Activated CD8-positive, alpha-beta T cell treated with anti-CD3 and anti-CD28 coated beads for 36 hours (primary cell): ENCODE data around the gene PITPNC1. TPM values are rescaled to one million over a fixed set of nuclear protein-coding genes. Genes with fewer than 3 reads are reported as not detected.
A peak's percentile ranks its signal among the peaks of the same experiment; 100 is the strongest.

Source experiments
- ATAC-seq: fragments of 200-7000 bp; cut with Tn5 transposase; one replicate; pipeline ENCODE4 v1.10.0; 2021; ENCODE audit warnings: mild to moderate bottlenecking, moderate library complexity
- CTCF ChIA-PET: fragments of 350-600 bp; sonication (Branson Sonifier 250); formaldehyde crosslinking; loops from one replicate; lab custom pipeline; 2021; ENCODE audit warnings: antibody characterized with exemption; lab: Charles Lee
- POLR2A ChIA-PET: fragments of 350-600 bp; sonication (Branson Sonifier 250); formaldehyde crosslinking; loops from one replicate; lab custom pipeline; 2021; ENCODE audit warnings: antibody characterized with exemption; lab: Charles Lee
- DNase-seq: peaks from one replicate; pipeline ENCODE4 v3.0.0-alpha.2; 2020
- H3K27ac Mint-ChIP-seq: one replicate; pipeline ENCODE4 v1.8.0; 2021; ENCODE audit warnings: mild to moderate bottlenecking, mixed read lengths
- H3K27me3 Mint-ChIP-seq: one replicate; pipeline ENCODE4 v1.8.0; 2021; ENCODE audit warnings: mixed read lengths
- H3K36me3 Mint-ChIP-seq: one replicate; pipeline ENCODE4 v1.8.0; 2021; ENCODE audit warnings: low read depth, mixed read lengths
- H3K4me1 Mint-ChIP-seq: one replicate; pipeline ENCODE4 v1.8.0; 2021; ENCODE audit warnings: low read depth, mixed read lengths
- H3K4me3 Mint-ChIP-seq: one replicate; pipeline ENCODE4 v1.8.0; 2021; ENCODE audit warnings: mild to moderate bottlenecking, moderate library complexity, mixed read lengths
- H3K9me3 Mint-ChIP-seq: one replicate; pipeline ENCODE4 v1.8.0; 2021; ENCODE audit warnings: mixed read lengths
- intact Hi-C: fragments of 100-400 bp; cut with micrococcal nuclease; formaldehyde crosslinking; loops from one replicate; pipeline ENCODE4 v1.10.0; 2022
- total RNA-seq, 2 experiments: library from RNA; stranded (reverse); gene quantifications; one replicate each; pipeline ENCODE4 v1.2.3, GENCODE V29; 2021
- TF ChIP-seq, protein P1 (sequence below): fragments of 200-600 bp; IDR thresholded peaks from one replicate; pipeline ENCODE4 v1.8.0; 2022; ENCODE audit warnings: antibody characterized with exemption, mild to moderate bottlenecking

The PITPNC1 gene
- total RNA-seq, 2 experiments from 2014 or later, result 51.8 to 56.3 TPM

DNA sequence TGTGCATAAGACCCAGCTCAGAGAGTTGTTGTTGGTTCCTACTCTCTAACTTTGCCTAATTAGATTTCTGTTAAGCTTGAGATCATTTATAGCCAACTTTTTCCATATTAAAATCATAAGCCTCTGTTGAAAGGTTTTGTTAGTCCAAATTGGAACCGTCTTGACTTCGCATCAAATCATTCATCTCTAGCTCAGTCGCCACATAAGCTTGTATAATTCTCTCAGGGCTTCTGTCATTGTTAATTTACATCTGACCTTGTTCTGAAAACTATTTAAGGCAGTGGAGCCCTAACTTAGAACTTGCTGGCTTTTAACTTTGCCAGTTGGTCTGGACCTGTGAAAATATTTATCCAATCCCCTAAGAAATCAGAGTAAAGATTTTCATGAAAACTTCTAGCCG is 107.2 kb downstream of the PITPNC1 start:
- H3K4me1 Mint-ChIP-seq, result peaks cover 80% of the 10 kb centered on the region
- intact Hi-C loops, result no loop called here
- no peaks in the 10 kb centered on the region for H3K27me3 Mint-ChIP-seq
- ChIA-PET CTCF (interaction anchor here (0.7 to 4.0 kb wide), 6 partner anchors 9 to 119 kb away, joined by 3 to 37 read pairs (median 4); partner anchors contain the start of gene PITPNC1), POLR2A (interaction anchor here (0.5 to 1.6 kb wide), 4 partner anchors 9 to 123 kb away, joined by 3 to 4 read pairs (median 4); no protein-coding TSS in a partner anchor)
- no peak overlapping the region for H3K4me3 Mint-ChIP-seq
- no peak for DNase-seq
- H3K9me3 Mint-ChIP-seq, result no peaks in the 10 kb centered on the region
- H3K27ac Mint-ChIP-seq, result peak overlapping the region; percentile 58
- TF ChIP-seq, protein P1, sequence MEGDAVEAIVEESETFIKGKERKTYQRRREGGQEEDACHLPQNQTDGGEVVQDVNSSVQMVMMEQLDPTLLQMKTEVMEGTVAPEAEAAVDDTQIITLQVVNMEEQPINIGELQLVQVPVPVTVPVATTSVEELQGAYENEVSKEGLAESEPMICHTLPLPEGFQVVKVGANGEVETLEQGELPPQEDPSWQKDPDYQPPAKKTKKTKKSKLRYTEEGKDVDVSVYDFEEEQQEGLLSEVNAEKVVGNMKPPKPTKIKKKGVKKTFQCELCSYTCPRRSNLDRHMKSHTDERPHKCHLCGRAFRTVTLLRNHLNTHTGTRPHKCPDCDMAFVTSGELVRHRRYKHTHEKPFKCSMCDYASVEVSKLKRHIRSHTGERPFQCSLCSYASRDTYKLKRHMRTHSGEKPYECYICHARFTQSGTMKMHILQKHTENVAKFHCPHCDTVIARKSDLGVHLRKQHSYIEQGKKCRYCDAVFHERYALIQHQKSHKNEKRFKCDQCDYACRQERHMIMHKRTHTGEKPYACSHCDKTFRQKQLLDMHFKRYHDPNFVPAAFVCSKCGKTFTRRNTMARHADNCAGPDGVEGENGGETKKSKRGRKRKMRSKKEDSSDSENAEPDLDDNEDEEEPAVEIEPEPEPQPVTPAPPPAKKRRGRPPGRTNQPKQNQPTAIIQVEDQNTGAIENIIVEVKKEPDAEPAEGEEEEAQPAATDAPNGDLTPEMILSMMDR, result no peak
- H3K36me3 Mint-ChIP-seq, result peaks cover 11% of the 10 kb centered on the region
- no peak for ATAC-seq

DNA sequence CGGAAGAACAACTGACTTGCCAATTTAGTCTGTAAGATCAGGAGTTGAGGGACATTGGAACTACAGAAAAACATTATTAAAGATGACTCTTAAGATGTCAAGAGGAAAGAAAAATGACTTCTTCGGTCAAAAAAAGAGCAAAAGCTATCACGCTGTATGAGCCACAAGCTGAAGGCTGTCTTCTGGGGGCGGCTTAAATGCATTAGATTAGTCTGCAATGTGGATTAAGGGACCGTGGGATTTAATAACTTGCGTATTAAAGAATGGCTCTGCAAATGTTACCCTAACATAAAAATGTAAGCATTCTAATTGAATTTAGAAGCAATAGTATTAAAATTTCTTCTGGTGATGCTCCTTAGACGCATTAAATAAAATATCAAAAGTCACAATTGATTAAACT is 108.6 kb downstream of the PITPNC1 start:
- ChIA-PET CTCF (interaction anchor here (0.6 to 1.0 kb wide), 2 partner anchors 10 to 42 kb away, joined by 3 read pairs; no protein-coding TSS in a partner anchor), POLR2A (interaction anchor here (1.1 kb wide), 1 partner anchor 45 kb away, joined by 3 read pairs; no protein-coding TSS in a partner anchor)
- no peaks in the 10 kb centered on the region for H3K27me3 Mint-ChIP-seq
- TF ChIP-seq, protein P1, result no peak
- DNase-seq (no peak), ATAC-seq (no peak)
- peaks cover 79% of the 10 kb centered on the region for H3K4me1 Mint-ChIP-seq
- no peak overlapping the region for H3K4me3 Mint-ChIP-seq
- no peak overlapping the region for H3K27ac Mint-ChIP-seq
- no peaks in the 10 kb centered on the region for H3K9me3 Mint-ChIP-seq
- intact Hi-C loops, result no loop called here
- peaks cover 14% of the 10 kb centered on the region for H3K36me3 Mint-ChIP-seq

DNA sequence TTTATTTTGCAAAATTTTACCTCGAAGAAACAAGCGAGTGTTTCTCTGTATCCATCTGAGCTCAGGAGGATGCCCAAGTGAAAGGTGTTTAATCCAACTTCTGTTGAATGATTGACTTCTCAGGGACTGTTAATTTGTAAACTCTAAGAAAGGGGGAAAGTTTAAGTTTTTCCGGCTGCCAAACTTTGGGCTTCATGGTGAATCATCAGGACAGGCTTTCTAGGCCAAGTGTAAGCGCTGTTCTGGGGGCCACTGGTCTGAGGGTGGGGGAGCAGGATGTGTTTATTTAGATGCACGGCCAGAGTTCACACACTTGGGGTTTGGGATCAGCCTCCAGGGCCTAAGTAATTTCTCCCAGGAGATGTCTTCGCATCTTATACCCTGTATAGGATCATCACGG is 110.4 kb downstream of the PITPNC1 start:
- intact Hi-C loops, result no loop called here
- Mint-ChIP-seq H3K27me3 (no peaks in the 10 kb centered on the region), H3K9me3 (no peaks in the 10 kb centered on the region), H3K4me3 (no peak overlapping the region), H3K27ac (peak overlapping the region; percentile 82), H3K4me1 (peaks cover 85% of the 10 kb centered on the region), H3K36me3 (peaks cover 13% of the 10 kb centered on the region)
- ChIA-PET CTCF (interaction anchor here (0.9 to 1.5 kb wide), 6 partner anchors 9 to 113 kb away, joined by 3 to 6 read pairs (median 5); no protein-coding TSS in a partner anchor), POLR2A (interaction anchor here (0.6 to 0.7 kb wide), 2 partner anchors 103 to 235 kb away, joined by 3 to 4 read pairs; no protein-coding TSS in a partner anchor)
- TF ChIP-seq, protein P1, result no peak
- ATAC-seq (no peak), DNase-seq (no peak)

DNA sequence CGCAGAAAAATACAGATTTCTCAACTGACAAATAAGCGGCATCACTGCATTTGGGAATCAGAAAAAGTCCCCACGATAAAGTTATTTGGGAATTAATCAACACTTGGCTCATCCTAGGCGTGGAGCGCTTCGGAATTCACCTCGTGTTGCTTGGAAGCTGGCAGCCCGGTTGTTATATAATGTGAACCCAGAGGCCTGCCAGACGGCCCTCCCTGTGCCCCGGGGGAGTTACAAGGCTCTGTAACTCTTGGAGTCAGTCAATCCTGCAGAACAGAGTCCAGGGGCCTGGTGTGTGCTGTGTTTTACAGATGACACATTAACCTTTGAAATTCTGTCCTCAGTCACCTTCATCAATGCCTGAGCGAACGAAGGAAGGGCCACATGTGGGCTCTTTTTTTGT is 111.1 kb downstream of the PITPNC1 start:
- CTCF ChIA-PET, result interaction anchor here (1.2 to 1.3 kb wide), 2 partner anchors 102 to 114 kb away, joined by 3 to 5 read pairs; no protein-coding TSS in a partner anchor
- ATAC-seq (no peak), DNase-seq (no peak)
- H3K36me3 Mint-ChIP-seq, result peaks cover 10% of the 10 kb centered on the region
- H3K4me1 Mint-ChIP-seq, result peaks cover 84% of the 10 kb centered on the region
- intact Hi-C loops, result no loop called here
- TF ChIP-seq, protein P1, result no peak
- POLR2A ChIA-PET, result interaction anchor here (0.6 to 0.7 kb wide), 2 partner anchors 103 to 234 kb away, joined by 3 to 4 read pairs; no protein-coding TSS in a partner anchor
- H3K9me3 Mint-ChIP-seq, result no peaks in the 10 kb centered on the region
- H3K4me3 Mint-ChIP-seq, result no peak overlapping the region
- peak overlapping the region; percentile 82 for H3K27ac Mint-ChIP-seq
- H3K27me3 Mint-ChIP-seq, result no peaks in the 10 kb centered on the region

DNA sequence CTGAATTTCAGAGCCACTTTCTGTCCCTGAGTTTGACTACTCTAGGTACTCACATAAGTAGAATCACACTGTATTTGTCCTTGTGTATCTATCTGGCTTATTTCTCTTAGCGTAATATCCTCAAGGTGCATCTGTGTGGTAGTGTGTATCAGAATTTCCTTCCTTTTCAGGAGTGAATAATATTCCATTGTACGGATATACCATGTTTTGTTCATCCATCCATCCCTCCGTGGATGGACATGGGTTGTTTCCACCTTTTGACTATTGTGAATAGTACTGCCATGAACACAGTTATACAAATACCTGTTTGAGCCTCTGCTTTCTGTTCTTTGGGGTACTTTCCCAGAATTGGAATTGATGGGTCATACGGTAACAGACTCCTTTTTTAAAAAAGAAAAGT is 111.7 kb downstream of the PITPNC1 start:
- H3K27ac Mint-ChIP-seq, result peak overlapping the region; percentile 72
- peaks cover 10% of the 10 kb centered on the region for H3K36me3 Mint-ChIP-seq
- DNase-seq (no peak), ATAC-seq (no peak)
- no peaks in the 10 kb centered on the region for H3K27me3 Mint-ChIP-seq
- peaks cover 84% of the 10 kb centered on the region for H3K4me1 Mint-ChIP-seq
- H3K4me3 Mint-ChIP-seq, result no peak overlapping the region
- TF ChIP-seq, protein P1, result no peak
- no peaks in the 10 kb centered on the region for H3K9me3 Mint-ChIP-seq
- CTCF ChIA-PET, result interaction anchor here (1.1 to 2.2 kb wide), 3 partner anchors 13 to 114 kb away, joined by 3 to 9 read pairs (median 5); no protein-coding TSS in a partner anchor
- intact Hi-C loops, result no loop called here
- POLR2A ChIA-PET, result no interaction called here
